CD14-positive monocyte (primary cell): ENCODE data around the gene SCN2B. TPM values are rescaled to one million over a fixed set of nuclear protein-coding genes. Genes with fewer than 3 reads are reported as not detected.

Experiments
- DNase-seq, 3 donors: peaks; one replicate each; pipeline ENCODE4 v3.0.0-alpha.2; 2011 to 2022
- H2AFZ ChIP-seq: 2 replicates; pipeline ENCODE4 v1.6.0; 2012; ENCODE audit warnings: mild to moderate bottlenecking, low read depth, low read length, inconsistent platforms; ENCODE audit not compliant: insufficient read depth, poor library complexity, severe bottlenecking
- H3K27ac ChIP-seq, 2 donors: 1 replicate in 1 of 2; 2 replicates in 1 of 2; pipeline ENCODE4 v1.5.1; 2012 to 2013; ENCODE audit warnings: low read length in 2 of 2, control low read depth in 1 of 2, inconsistent platforms in 1 of 2, low read depth in 1 of 2, mild to moderate bottlenecking in 1 of 2
- H3K27me3 ChIP-seq, 2 donors: one replicate each; pipeline versions ENCODE4 v1.6.0 to v1.6.1; 2011 to 2013; ENCODE audit warnings: low read length in 2 of 2; ENCODE audit not compliant: control insufficient read depth in 2 of 2, insufficient read depth in 2 of 2
- H3K36me3 ChIP-seq, 2 donors: replicated peaks in 1 of 2; 1 replicate in 1 of 2; 2 replicates in 1 of 2; pipeline versions ENCODE4 v1.5.1 to v1.6.1; 2012 to 2013; ENCODE audit warnings: low read length in 2 of 2, control low read depth in 1 of 2, inconsistent platforms in 1 of 2, mild to moderate bottlenecking in 1 of 2; ENCODE audit not compliant: insufficient read depth in 2 of 2, control insufficient read depth in 1 of 2
- H3K4me1 ChIP-seq, 2 donors: 1 replicate in 1 of 2; 2 replicates in 1 of 2; pipeline versions ENCODE4 v1.5.1 to v1.6.1; 2012 to 2013; ENCODE audit warnings: low read length in 2 of 2, control low read depth in 1 of 2, inconsistent platforms in 1 of 2, mild to moderate bottlenecking in 1 of 2, moderate library complexity in 1 of 2; ENCODE audit not compliant: insufficient read depth in 2 of 2, control insufficient read depth in 1 of 2
- H3K4me2 ChIP-seq: replicated peaks from 2 replicates; pipeline ENCODE3; 2012; ENCODE audit warnings: low read length, moderate library complexity, mild to moderate bottlenecking; ENCODE audit not compliant: poor library complexity, severe bottlenecking; ENCODE audit errors: extremely low read depth
- H3K4me3 ChIP-seq, 3 experiments: fragments of 200-600 bp in 1 of 3; sonication (generic) in 1 of 3; replicated peaks in 1 of 3; 1 replicate in 2 of 3; 2 replicates in 1 of 3; pipeline ENCODE4 v1.5.1; 2011 to 2013; ENCODE audit warnings: low read length in 3 of 3, mild to moderate bottlenecking in 3 of 3, control low read depth in 2 of 3, low read depth in 2 of 3, inconsistent platforms in 1 of 3, moderate library complexity in 1 of 3
- H3K79me2 ChIP-seq: 2 replicates; pipeline ENCODE4 v1.6.0; 2012; ENCODE audit warnings: mild to moderate bottlenecking, control low read depth, inconsistent platforms, low read length, moderate library complexity; ENCODE audit not compliant: insufficient read depth
- H3K9ac ChIP-seq: 2 replicates; pipeline ENCODE4 v1.6.0; 2017; ENCODE audit warnings: low read length, mild to moderate bottlenecking; ENCODE audit not compliant: insufficient read depth, poor library complexity, severe bottlenecking
- H3K9me3 ChIP-seq, 2 donors: replicated peaks in 1 of 2; 1 replicate in 1 of 2; 2 replicates in 1 of 2; pipeline versions ENCODE4 v1.5.1 to v1.6.1; 2012 to 2013; ENCODE audit warnings: low read length in 2 of 2, control low read depth in 1 of 2; ENCODE audit not compliant: control insufficient read depth in 1 of 2, insufficient read depth in 1 of 2
- H4K20me1 ChIP-seq: 2 replicates; pipeline ENCODE4 v1.6.0; 2012; ENCODE audit warnings: mild to moderate bottlenecking, low read length, control low read depth, moderate library complexity; ENCODE audit not compliant: insufficient read depth
- H3K27ac Mint-ChIP-seq, 7 donors: one replicate each; pipeline ENCODE4 v1.8.0; 2020; ENCODE audit warnings: mild to moderate bottlenecking in 7 of 7, mixed read lengths in 7 of 7, moderate library complexity in 6 of 7, inconsistent platforms in 2 of 7
- H3K27me3 Mint-ChIP-seq, 3 donors: one replicate each; pipeline ENCODE4 v1.8.0; 2021 to 2022; ENCODE audit warnings: low read depth in 3 of 3, mild to moderate bottlenecking in 3 of 3, mixed read lengths in 3 of 3, moderate library complexity in 3 of 3, inconsistent platforms in 1 of 3
- H3K36me3 Mint-ChIP-seq, 2 donors: one replicate each; pipeline ENCODE4 v1.8.0; 2020; ENCODE audit warnings: mixed read lengths in 2 of 2, inconsistent platforms in 1 of 2, mild to moderate bottlenecking in 1 of 2
- H3K4me1 Mint-ChIP-seq: one replicate; pipeline ENCODE4 v1.8.0; 2020; ENCODE audit warnings: mild to moderate bottlenecking, mixed read lengths
- H3K4me3 Mint-ChIP-seq, 2 donors: one replicate each; pipeline ENCODE4 v1.8.0; 2020; ENCODE audit warnings: mild to moderate bottlenecking in 2 of 2, mixed read lengths in 2 of 2, moderate library complexity in 1 of 2
- H3K9me3 Mint-ChIP-seq, 7 donors: one replicate each; pipeline ENCODE4 v1.8.0; 2020 to 2022; ENCODE audit warnings: mixed read lengths in 7 of 7, mild to moderate bottlenecking in 6 of 7, moderate library complexity in 6 of 7, inconsistent platforms in 2 of 7
- WGBS: methylation state at CpG from one replicate; pipeline ENCODE4 v1.1.5; 2013; ENCODE audit warnings: missing lambda C conversion rate; ENCODE audit not compliant: insufficient coverage; 5-methylcytosine and 5-hydroxymethylcytosine counted together
- intact Hi-C, 2 donors: fragments of 100-400 bp; cut with micrococcal nuclease; formaldehyde crosslinking; loops; one replicate each; pipeline versions ENCODE4 v1.15.0 to v1.15.1; 2023
- polyA plus RNA-seq, 3 donors: library from polyadenylated mRNA; depleted of rRNA in 1 of 3; unstranded in 2 of 3; stranded (reverse) in 1 of 3; fragments of 300-500 nt in 2 of 3; fragments of >200 nt in 1 of 3; fragmentation: Illumina TruSeq in 2 of 3; gene quantifications; 1 replicate in 2 of 3; 2 replicates in 1 of 3; pipeline ENCODE4 v1.2.3, GENCODE V29; 2012 to 2021
- TF ChIP-seq, protein P1 (sequence below): fragments of 200-600 bp; IDR thresholded peaks from one replicate; pipeline ENCODE4 v1.8.0; 2022; ENCODE audit warnings: antibody characterized with exemption, mild to moderate bottlenecking

The SCN2B gene
- polyA plus RNA-seq, 3 donors, result 0.01 TPM; not detected in 2

- no peaks in the 10 kb centered on the region for H3K36me3 ChIP-seq
- peaks cover 0 to 22% of the 10 kb centered on the region in 2 donors for H3K9me3 ChIP-seq
- no peak overlapping the region for H3K27ac ChIP-seq
- H3K4me1 Mint-ChIP-seq, result peaks cover 21% of the 10 kb centered on the region
- 69% methylated on average over 8 of the region's 10 CpGs for WGBS
- H3K27me3 ChIP-seq, result peaks cover 45 to 66% of the 10 kb centered on the region in 2 donors
- H3K36me3 Mint-ChIP-seq, result peaks cover 5 to 8% of the 10 kb centered on the region in 2 donors
- H3K27me3 Mint-ChIP-seq, result peaks cover 57 to 73% (median 64%) of the 10 kb centered on the region in 3 donors
- TF ChIP-seq, protein P1, sequence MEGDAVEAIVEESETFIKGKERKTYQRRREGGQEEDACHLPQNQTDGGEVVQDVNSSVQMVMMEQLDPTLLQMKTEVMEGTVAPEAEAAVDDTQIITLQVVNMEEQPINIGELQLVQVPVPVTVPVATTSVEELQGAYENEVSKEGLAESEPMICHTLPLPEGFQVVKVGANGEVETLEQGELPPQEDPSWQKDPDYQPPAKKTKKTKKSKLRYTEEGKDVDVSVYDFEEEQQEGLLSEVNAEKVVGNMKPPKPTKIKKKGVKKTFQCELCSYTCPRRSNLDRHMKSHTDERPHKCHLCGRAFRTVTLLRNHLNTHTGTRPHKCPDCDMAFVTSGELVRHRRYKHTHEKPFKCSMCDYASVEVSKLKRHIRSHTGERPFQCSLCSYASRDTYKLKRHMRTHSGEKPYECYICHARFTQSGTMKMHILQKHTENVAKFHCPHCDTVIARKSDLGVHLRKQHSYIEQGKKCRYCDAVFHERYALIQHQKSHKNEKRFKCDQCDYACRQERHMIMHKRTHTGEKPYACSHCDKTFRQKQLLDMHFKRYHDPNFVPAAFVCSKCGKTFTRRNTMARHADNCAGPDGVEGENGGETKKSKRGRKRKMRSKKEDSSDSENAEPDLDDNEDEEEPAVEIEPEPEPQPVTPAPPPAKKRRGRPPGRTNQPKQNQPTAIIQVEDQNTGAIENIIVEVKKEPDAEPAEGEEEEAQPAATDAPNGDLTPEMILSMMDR, result no peak
- no peak overlapping the region for H3K9ac ChIP-seq
- peaks cover 10 to 20% of the 10 kb centered on the region in 2 donors for H3K4me1 ChIP-seq
- no peaks in the 10 kb centered on the region for H4K20me1 ChIP-seq
- no peak overlapping the region for H3K4me3 ChIP-seq
- no peak overlapping the region for H3K4me2 ChIP-seq
- H3K4me3 Mint-ChIP-seq, result peak overlapping the region in 1 of 2 donors; percentile 66
- H3K9me3 Mint-ChIP-seq, result peaks cover 0 to 9% (median 4%) of the 10 kb centered on the region in 7 donors
- no peak for DNase-seq
- no peak overlapping the region for H2AFZ ChIP-seq
- H3K27ac Mint-ChIP-seq, result no peak overlapping the region
- no peaks in the 10 kb centered on the region for H3K79me2 ChIP-seq
- intact Hi-C loops, result no loop called here
Observed at GRCh38 chr11:118157186-118157895, 19.1 kb downstream of the SCN2B start.

DNA sequence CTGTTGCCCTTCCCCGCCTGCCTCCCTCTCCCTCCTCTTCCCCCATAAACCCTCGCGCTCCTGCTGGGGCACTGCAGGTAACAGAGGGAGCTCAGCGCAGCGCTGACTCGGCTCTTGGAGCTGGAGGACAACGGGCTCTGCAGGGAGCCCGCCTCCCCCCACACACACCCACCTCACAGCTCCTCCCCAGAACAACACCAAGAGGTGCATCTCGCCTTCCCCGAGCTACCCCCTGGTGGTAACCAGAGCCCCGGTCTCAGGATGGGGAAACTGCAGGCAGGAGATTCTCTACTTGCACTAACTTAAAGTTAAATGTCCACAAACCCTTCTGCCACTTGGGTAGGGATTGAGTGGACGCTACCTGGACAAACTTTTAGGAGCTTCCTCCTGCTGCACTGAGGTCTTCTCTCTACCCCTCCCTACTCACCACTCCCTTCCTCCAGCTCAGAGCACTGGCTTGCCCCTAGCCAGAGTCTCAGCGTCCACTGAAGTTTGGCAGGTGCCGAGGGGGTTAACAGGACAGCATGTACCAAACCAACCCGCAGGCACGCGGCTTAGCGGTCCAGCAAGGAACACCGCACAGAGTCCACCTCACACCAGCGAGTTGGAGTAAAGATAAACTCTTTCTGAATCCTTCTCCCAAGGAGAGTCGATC, 19.8 kb downstream of the SCN2B start:
- TF ChIP-seq, protein P1, result no peak
- H3K4me3 Mint-ChIP-seq, result peak overlapping the region in 1 of 2 donors; percentile 66
- H3K4me2 ChIP-seq, result no peak overlapping the region
- peaks cover 10 to 22% of the 10 kb centered on the region in 2 donors for H3K4me1 ChIP-seq
- WGBS, result 12% methylated on average over 21 of the region's 21 CpGs
- H3K27ac ChIP-seq, result no peak overlapping the region
- peaks cover 22% of the 10 kb centered on the region for H3K4me1 Mint-ChIP-seq
- intact Hi-C loops, result no loop called here
- H3K27me3 ChIP-seq, result peaks cover 52 to 72% of the 10 kb centered on the region in 2 donors
- H3K27me3 Mint-ChIP-seq, result peaks cover 61 to 80% (median 71%) of the 10 kb centered on the region in 3 donors
- H3K9me3 Mint-ChIP-seq, result peaks cover 0 to 12% (median 4%) of the 10 kb centered on the region in 7 donors
- H2AFZ ChIP-seq, result no peak overlapping the region
- H4K20me1 ChIP-seq, result no peaks in the 10 kb centered on the region
- H3K36me3 Mint-ChIP-seq, result peaks cover 5 to 8% of the 10 kb centered on the region in 2 donors
- DNase-seq, result no peak
- no peaks in the 10 kb centered on the region for H3K79me2 ChIP-seq
- H3K9ac ChIP-seq, result no peak overlapping the region
- H3K27ac Mint-ChIP-seq, result no peak overlapping the region
- H3K9me3 ChIP-seq, result peaks cover 0 to 22% of the 10 kb centered on the region in 2 donors
- H3K4me3 ChIP-seq, result no peak overlapping the region
- H3K36me3 ChIP-seq, result no peaks in the 10 kb centered on the region
